HEK293T (cell line): ENCODE measurements around the gene DBP.

Experiments used
- BHLHE40 ChIP-seq: fragments of 450-650 bp; IDR thresholded peaks from 2 replicates; pipeline ENCODE4 v1.6.1; 2016; ENCODE audit warnings: mild to moderate bottlenecking, moderate library complexity, borderline replicate concordance
- FOXM1 ChIP-seq: fragments of 450-650 bp; IDR thresholded peaks from 2 replicates; pipeline ENCODE4 v1.6.1; 2017; ENCODE audit warnings: mild to moderate bottlenecking, borderline replicate concordance
- HDGF ChIP-seq: fragments of 450-650 bp; IDR thresholded peaks from 2 replicates; pipeline ENCODE4 v1.6.1; 2017; ENCODE audit warnings: antibody characterized with exemption, borderline replicate concordance
- L3MBTL2 ChIP-seq: fragments of 450-650 bp; conservative IDR thresholded peaks from 2 replicates; pipeline ENCODE4 v1.6.1; 2016; ENCODE audit warnings: mild to moderate bottlenecking
- SP1 ChIP-seq: fragments of 450-650 bp; IDR thresholded peaks from 2 replicates; pipeline ENCODE4 v1.6.1; 2017
- TARDBP ChIP-seq: fragments of 450-650 bp; IDR thresholded peaks from 2 replicates; pipeline ENCODE4 v1.6.1; 2016
- ZNF384 ChIP-seq: fragments of 450-650 bp; IDR thresholded peaks from 2 replicates; pipeline ENCODE4 v1.6.1; 2016

GRCh38 chr19:48637948-48638830 lies 1.0 kb upstream of the DBP start:
- no peak; the same call in 1 of the 2 replicates for TF ChIP-seq BHLHE40
- TF ChIP-seq L3MBTL2 = no peak
- no peak for TF ChIP-seq ZNF384
- TF ChIP-seq FOXM1 = no peak; the same call in 1 of the 2 replicates
- TF ChIP-seq SP1 = no peak
- no peak for TF ChIP-seq TARDBP
- TF ChIP-seq HDGF = no peak
